Liver (tissue), 9 donors: ENCODE measurements around the gene PROC. TPM values are rescaled to one million over a fixed set of nuclear protein-coding genes. Genes with fewer than 3 reads are reported as not detected.

Experiments used
- DNase-seq: peaks from one replicate; pipeline ENCODE4 v3.0.0-alpha.2; 2017; ENCODE audit warnings: low spot score
- H3K27ac ChIP-seq, 2 donors: one replicate each; pipeline ENCODE4 v1.7.0; 2013; ENCODE audit warnings: inconsistent platforms in 2 of 2, low read length in 2 of 2, control low read depth in 1 of 2, low read depth in 1 of 2, mild to moderate bottlenecking in 1 of 2
- H3K27me3 ChIP-seq, 4 donors: one replicate each; pipeline versions ENCODE4 v1.6.1 to v1.7.0; 2013; ENCODE audit warnings: low read length in 3 of 4, inconsistent platforms in 1 of 4, mild to moderate bottlenecking in 1 of 4, moderate library complexity in 1 of 4; ENCODE audit not compliant: control insufficient read depth in 4 of 4, insufficient read depth in 4 of 4
- H3K36me3 ChIP-seq, 4 donors: one replicate each; pipeline versions ENCODE4 v1.6.1 to v1.7.0; 2013; ENCODE audit warnings: low read length in 3 of 4, mild to moderate bottlenecking in 3 of 4, low read depth in 1 of 4, moderate library complexity in 1 of 4; ENCODE audit not compliant: control insufficient read depth in 4 of 4, insufficient read depth in 3 of 4
- H3K4me1 ChIP-seq, 4 donors: one replicate each; pipeline versions ENCODE4 v1.6.1 to v1.7.0; 2013; ENCODE audit warnings: low read length in 3 of 4, mild to moderate bottlenecking in 3 of 4, moderate library complexity in 1 of 4; ENCODE audit not compliant: control insufficient read depth in 4 of 4, insufficient read depth in 4 of 4
- H3K4me3 ChIP-seq, 3 donors: one replicate each; pipeline versions ENCODE4 v1.6.1 to v1.7.0; 2013; ENCODE audit warnings: low read length in 3 of 3, control low read depth in 1 of 3, low read depth in 1 of 3, mild to moderate bottlenecking in 1 of 3
- H3K9ac ChIP-seq, 2 donors: one replicate each; pipeline ENCODE4 v1.7.0; 2013; ENCODE audit warnings: low read length in 2 of 2, mild to moderate bottlenecking in 2 of 2, moderate library complexity in 2 of 2, control low read depth in 1 of 2, low read depth in 1 of 2
- H3K9me3 ChIP-seq, 4 donors: one replicate each; pipeline versions ENCODE4 v1.6.1 to v1.7.0; 2013; ENCODE audit warnings: low read length in 3 of 4; ENCODE audit not compliant: control insufficient read depth in 4 of 4
- FOXA1 ChIP-seq: IDR thresholded peaks from 2 replicates; pipeline ENCODE4 v1.6.1; 2016; ENCODE audit warnings: antibody characterized with exemption
- FOXA2 ChIP-seq: IDR thresholded peaks from 2 replicates; pipeline ENCODE4 v1.6.1; 2016; ENCODE audit warnings: antibody characterized with exemption
- HNF4A ChIP-seq, 2 donors: conservative IDR thresholded peaks; 2 replicates each; pipeline ENCODE4 v1.6.1; 2016; ENCODE audit warnings: antibody characterized with exemption in 2 of 2, mild to moderate bottlenecking in 2 of 2
- NR2F2 ChIP-seq: IDR thresholded peaks from 2 replicates; pipeline ENCODE4 v1.6.1; 2016; ENCODE audit warnings: antibody characterized with exemption
- RAD21 ChIP-seq, 2 donors: IDR thresholded peaks; 2 replicates each; pipeline ENCODE4 v1.6.1; 2016; ENCODE audit warnings: antibody characterized with exemption in 2 of 2, mild to moderate bottlenecking in 2 of 2
- RXRA ChIP-seq, 2 donors: IDR thresholded peaks; 2 replicates each; pipeline ENCODE4 v1.6.1; 2017 to 2018; ENCODE audit warnings: antibody characterized with exemption in 2 of 2, mild to moderate bottlenecking in 1 of 2
- TAF1 ChIP-seq: conservative IDR thresholded peaks from 2 replicates; pipeline ENCODE4 v1.6.1; 2016; ENCODE audit warnings: antibody characterized with exemption, mild to moderate bottlenecking
- WGBS: extraction: QIAGEN DNeasy Blood & Tissue Kit; methylation state at CpG from one replicate; pipeline ENCODE4 v1.1.7; 2013; 5-methylcytosine and 5-hydroxymethylcytosine counted together
- polyA plus RNA-seq, 2 donors: library from polyadenylated mRNA; stranded (reverse) in 1 of 2; unstranded in 1 of 2; fragments of 200-250 nt in 1 of 2; fragments of >200 nt in 1 of 2; fragmentation: Nextera tagmentation in 1 of 2; extraction: Ambion mirVana in 1 of 2; gene quantifications; one replicate each; pipeline versions ENCODE4 v1.2.1 to v1.2.3, GENCODE V29; 2013 to 2015
- total RNA-seq, 2 donors: library from RNA; depleted of rRNA; stranded (reverse); fragments of >200 nt; gene quantifications; one replicate each; pipeline ENCODE4 v1.2.3, GENCODE V29; 2014
- TF ChIP-seq, protein P1 (sequence below): fragments of 150-350 bp; IDR thresholded peaks from 2 replicates; pipeline ENCODE4 v1.5.1; 2017; ENCODE audit warnings: improper control_type of control experiment, low read depth, low read length; ENCODE audit not compliant: missing input control
- TF ChIP-seq, protein P2 (sequence below): IDR thresholded peaks from 2 replicates; pipeline ENCODE4 v1.6.1; 2016; ENCODE audit warnings: antibody characterized with exemption
- TF ChIP-seq, protein P3 (sequence below): IDR thresholded peaks from 2 replicates; pipeline ENCODE4 v1.6.1; 2016; ENCODE audit warnings: antibody characterized with exemption
- TF ChIP-seq, protein P4 (sequence below): IDR thresholded peaks from 2 replicates; pipeline ENCODE4 v1.6.1; 2016; ENCODE audit warnings: antibody characterized with exemption
- donor health status: healthy.
- donor health status: healthy.
- donor health status: healthy.
- donor health status: healthy.
- donor health status: healthy.

Gene PROC
- total and polyA plus RNA-seq, 4 donors = 150 to 407 (median 341) TPM

DNA sequence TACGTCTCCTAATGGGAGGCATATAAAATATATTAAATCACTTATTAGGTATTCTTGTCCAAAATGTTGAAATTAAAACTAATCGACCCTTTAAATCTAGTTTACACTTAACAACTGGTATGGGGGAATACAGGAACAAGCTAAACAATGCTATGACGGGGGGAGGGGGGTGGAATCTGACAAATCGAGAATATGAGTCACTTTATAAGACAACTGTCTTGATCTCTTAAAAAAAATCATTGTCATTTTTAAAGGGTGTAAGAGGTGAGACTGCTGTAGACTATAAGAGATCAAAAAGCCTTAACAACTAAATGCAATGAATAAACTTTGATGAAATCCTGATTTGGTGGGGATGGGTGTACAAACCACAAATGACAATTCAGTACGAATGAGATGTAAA, 36.5 kb upstream of the PROC start:
- 80% methylated on average over 5 of the region's 5 CpGs for WGBS
- no peaks in the 10 kb centered on the region for H3K27me3 ChIP-seq
- no peak overlapping the region for H3K27ac ChIP-seq
- H3K9me3 ChIP-seq = no peaks in the 10 kb centered on the region
- no peak overlapping the region for H3K4me3 ChIP-seq
- TF ChIP-seq RXRA (IDR thresholded peaks at IDR 0.05) = no peak
- TF ChIP-seq TAF1 = no peak
- no peak for TF ChIP-seq NR2F2
- TF ChIP-seq, protein P1, sequence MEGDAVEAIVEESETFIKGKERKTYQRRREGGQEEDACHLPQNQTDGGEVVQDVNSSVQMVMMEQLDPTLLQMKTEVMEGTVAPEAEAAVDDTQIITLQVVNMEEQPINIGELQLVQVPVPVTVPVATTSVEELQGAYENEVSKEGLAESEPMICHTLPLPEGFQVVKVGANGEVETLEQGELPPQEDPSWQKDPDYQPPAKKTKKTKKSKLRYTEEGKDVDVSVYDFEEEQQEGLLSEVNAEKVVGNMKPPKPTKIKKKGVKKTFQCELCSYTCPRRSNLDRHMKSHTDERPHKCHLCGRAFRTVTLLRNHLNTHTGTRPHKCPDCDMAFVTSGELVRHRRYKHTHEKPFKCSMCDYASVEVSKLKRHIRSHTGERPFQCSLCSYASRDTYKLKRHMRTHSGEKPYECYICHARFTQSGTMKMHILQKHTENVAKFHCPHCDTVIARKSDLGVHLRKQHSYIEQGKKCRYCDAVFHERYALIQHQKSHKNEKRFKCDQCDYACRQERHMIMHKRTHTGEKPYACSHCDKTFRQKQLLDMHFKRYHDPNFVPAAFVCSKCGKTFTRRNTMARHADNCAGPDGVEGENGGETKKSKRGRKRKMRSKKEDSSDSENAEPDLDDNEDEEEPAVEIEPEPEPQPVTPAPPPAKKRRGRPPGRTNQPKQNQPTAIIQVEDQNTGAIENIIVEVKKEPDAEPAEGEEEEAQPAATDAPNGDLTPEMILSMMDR = no peak
- DNase-seq = no peak
- peaks cover 9 to 30% (median 22%) of the 10 kb centered on the region in 4 donors for H3K4me1 ChIP-seq
- no peak overlapping the region for H3K9ac ChIP-seq
- no peaks in the 10 kb centered on the region for H3K36me3 ChIP-seq

DNA sequence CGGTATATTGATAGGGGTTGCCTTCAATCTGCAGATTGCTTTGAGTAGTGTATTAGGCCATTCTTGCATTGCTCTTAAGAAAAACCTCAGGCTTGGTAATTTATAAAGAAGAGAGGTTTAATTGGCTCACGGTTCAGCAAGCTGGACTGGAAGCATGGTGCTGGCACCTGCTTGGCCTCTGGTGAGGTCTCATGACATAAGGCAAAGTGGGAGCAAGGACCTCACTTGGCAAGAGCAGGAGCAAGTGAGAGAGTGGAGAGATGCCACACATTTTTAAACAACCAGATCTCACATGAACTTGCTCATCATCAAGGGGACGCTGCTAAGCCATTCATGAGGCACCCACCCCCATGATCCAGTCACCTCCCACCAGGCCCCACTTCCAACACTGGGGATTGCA, 35.4 kb upstream of the PROC start:
- no peak overlapping the region for H3K4me3 ChIP-seq
- H3K27me3 ChIP-seq = no peaks in the 10 kb centered on the region
- TF ChIP-seq, protein P2, sequence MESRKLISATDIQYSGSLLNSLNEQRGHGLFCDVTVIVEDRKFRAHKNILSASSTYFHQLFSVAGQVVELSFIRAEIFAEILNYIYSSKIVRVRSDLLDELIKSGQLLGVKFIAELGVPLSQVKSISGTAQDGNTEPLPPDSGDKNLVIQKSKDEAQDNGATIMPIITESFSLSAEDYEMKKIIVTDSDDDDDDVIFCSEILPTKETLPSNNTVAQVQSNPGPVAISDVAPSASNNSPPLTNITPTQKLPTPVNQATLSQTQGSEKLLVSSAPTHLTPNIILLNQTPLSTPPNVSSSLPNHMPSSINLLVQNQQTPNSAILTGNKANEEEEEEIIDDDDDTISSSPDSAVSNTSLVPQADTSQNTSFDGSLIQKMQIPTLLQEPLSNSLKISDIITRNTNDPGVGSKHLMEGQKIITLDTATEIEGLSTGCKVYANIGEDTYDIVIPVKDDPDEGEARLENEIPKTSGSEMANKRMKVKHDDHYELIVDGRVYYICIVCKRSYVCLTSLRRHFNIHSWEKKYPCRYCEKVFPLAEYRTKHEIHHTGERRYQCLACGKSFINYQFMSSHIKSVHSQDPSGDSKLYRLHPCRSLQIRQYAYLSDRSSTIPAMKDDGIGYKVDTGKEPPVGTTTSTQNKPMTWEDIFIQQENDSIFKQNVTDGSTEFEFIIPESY = no peak
- TF ChIP-seq RAD21 (IDR thresholded peaks at IDR 0.05) = peak in 1 of 2 donors; percentile 14
- TF ChIP-seq FOXA1 = no peak
- TF ChIP-seq NR2F2 = no peak
- peak in 1 of 2 donors; percentile 26 for TF ChIP-seq HNF4A (conservative IDR thresholded peaks at IDR 0.05)
- peak; percentile 73 to 83 for TF ChIP-seq RXRA (IDR thresholded peaks at IDR 0.05)
- TF ChIP-seq, protein P3, sequence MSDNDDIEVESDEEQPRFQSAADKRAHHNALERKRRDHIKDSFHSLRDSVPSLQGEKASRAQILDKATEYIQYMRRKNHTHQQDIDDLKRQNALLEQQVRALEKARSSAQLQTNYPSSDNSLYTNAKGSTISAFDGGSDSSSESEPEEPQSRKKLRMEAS = peak; percentile 27
- TF ChIP-seq, protein P4, sequence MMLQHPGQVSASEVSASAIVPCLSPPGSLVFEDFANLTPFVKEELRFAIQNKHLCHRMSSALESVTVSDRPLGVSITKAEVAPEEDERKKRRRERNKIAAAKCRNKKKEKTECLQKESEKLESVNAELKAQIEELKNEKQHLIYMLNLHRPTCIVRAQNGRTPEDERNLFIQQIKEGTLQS = no peak
- TF ChIP-seq, protein P1 = no peak
- no peak for TF ChIP-seq FOXA2
- H3K9ac ChIP-seq = no peak overlapping the region
- 56% methylated on average over 3 of the region's 3 CpGs for WGBS
- H3K27ac ChIP-seq = peak overlapping the region; percentile 5 to 11
- H3K4me1 ChIP-seq = peaks cover 9 to 30% (median 23%) of the 10 kb centered on the region in 4 donors
- no peaks in the 10 kb centered on the region for H3K36me3 ChIP-seq
- H3K9me3 ChIP-seq = no peaks in the 10 kb centered on the region
- DNase-seq = no peak
